Spleen (tissue), 7 donors: Measurements from ENCODE around the gene FSHR.

Source experiments
- POLR2A ChIP-seq, 3 donors: fragments of 450-650 bp; IDR thresholded peaks; one replicate each; pipeline ENCODE4 v1.5.1; 2017; ENCODE audit warnings: antibody characterized with exemption in 3 of 3, mild to moderate bottlenecking in 1 of 3
- TF ChIP-seq, protein P1 (sequence below), 11 experiments: fragments of 200-600 bp in 7 of 11; fragments of 450-650 bp in 4 of 11; sonication (generic) in 4 of 11; IDR thresholded peaks in 8 of 11; conservative IDR thresholded peaks in 3 of 11; 1 replicate in 7 of 11; 2 replicates in 4 of 11; pipeline versions ENCODE4 v1.4.0 to v1.8.0; 2016 to 2021; ENCODE audit warnings: antibody characterized with exemption in 11 of 11, inconsistent platforms in 4 of 11, mild to moderate bottlenecking in 1 of 11
- donor health status: DM: no; HTN: no; CAD: no; lungs with moderate emphysema.
- donor health status: DM: no; HTN: no; CAD: no.
- donor health status: DM: no; HTN: no; CAD: no.

DNA sequence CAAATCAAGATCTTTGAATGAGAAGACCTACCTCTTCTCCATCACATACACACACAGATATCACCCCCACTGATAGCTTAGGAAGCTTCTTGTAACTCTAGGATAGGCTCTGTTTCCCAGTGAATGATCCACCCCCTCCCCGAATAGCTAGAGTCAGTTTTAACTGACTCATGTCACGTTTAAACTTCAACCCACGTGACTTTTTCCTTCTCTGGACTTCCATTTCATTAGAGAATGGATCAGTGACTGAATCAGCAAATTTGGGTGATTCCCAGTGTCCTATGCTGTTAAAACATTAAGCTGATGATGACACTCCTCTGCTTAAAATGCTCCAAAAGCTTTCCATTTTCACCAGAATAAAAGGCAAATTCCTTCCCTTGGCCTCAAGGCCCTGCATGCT is 212.9 kb downstream of the FSHR start:
- TF ChIP-seq, protein P1, sequence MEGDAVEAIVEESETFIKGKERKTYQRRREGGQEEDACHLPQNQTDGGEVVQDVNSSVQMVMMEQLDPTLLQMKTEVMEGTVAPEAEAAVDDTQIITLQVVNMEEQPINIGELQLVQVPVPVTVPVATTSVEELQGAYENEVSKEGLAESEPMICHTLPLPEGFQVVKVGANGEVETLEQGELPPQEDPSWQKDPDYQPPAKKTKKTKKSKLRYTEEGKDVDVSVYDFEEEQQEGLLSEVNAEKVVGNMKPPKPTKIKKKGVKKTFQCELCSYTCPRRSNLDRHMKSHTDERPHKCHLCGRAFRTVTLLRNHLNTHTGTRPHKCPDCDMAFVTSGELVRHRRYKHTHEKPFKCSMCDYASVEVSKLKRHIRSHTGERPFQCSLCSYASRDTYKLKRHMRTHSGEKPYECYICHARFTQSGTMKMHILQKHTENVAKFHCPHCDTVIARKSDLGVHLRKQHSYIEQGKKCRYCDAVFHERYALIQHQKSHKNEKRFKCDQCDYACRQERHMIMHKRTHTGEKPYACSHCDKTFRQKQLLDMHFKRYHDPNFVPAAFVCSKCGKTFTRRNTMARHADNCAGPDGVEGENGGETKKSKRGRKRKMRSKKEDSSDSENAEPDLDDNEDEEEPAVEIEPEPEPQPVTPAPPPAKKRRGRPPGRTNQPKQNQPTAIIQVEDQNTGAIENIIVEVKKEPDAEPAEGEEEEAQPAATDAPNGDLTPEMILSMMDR (IDR thresholded peaks at IDR 0.05 in 8 of 11, conservative IDR thresholded peaks at IDR 0.05 in 3 of 11), result no peak
- TF ChIP-seq POLR2A (IDR thresholded peaks at IDR 0.05), result no peak
